Stimulated activated CD4-positive, alpha-beta T cell treated with anti-CD3 and anti-CD28 coated beads, Interleukin-15, amount 100 ng/mL, for 1 hour (primary cell): Measurements from ENCODE around the gene STOX2.

Experiments used
- DNase-seq, 2 donors: peaks; one replicate each; pipeline ENCODE4 v3.0.0-alpha.2; 2020; ENCODE audit warnings: low read depth in 1 of 2, low spot score in 1 of 2

STOX2 gene

DNA sequence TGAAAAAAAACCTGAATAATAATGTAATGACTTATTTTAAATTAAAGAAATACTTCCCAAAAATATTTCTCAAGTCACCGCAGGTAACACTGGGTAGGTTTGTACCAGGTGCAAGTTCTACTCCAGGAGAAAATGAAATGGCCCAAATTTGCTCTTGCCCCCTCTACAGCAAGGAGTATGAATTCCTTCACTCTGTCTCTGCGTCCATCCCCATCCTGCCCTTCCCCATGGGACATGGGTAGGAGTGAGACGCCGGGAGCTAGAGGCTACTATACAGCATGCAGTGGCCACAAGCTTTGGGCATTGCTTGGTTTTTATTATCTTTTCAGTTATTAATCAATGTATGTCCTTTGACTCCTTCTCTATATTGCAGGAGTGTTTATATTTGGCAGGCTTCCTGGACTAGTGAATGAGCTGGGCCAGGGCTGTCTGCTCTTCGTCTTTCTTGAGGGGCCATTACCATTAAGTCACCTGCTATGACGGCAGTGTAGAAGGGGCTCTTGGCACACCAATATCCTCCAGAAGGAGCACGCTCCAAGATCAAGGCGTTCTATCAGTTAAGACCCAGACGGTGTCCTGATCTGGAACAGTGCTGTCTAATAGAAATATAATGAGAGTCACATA lies 162.9 kb downstream of the STOX2 start:
- DNase-seq = no peak
